GM12878 (cell line): ENCODE results near the gene YES1. TPM values are rescaled to one million over a fixed set of nuclear protein-coding genes. Genes with fewer than 3 reads are reported as not detected.

Experiments used
- ATAC-seq: fragments of 200-7000 bp; cut with Tn5 transposase; 3 replicates; pipeline ENCODE4 v1.9.1; 2020; ENCODE audit warnings: mild to moderate bottlenecking, moderate library complexity
- BruUV-seq: library from RNA; stranded (reverse); fragments of 400-500 nt; replicated peaks from 2 replicates; lab custom pipeline; 2021; lab: Mats Ljungman, UMichigan
- CTCF ChIA-PET: fragments of 300-600 bp; sonication (Branson Sonifier 250); formaldehyde crosslinking; extraction: SDS; loops from one replicate; lab custom pipeline; 2021; ENCODE audit warnings: inconsistent platforms; lab: Yijun Ruan, JAX
- POLR2A ChIA-PET: fragments of 350-600 bp; formaldehyde crosslinking; extraction: SDS; loops from one replicate; lab custom pipeline; 2021; ENCODE audit warnings: inconsistent platforms; lab: Charles Lee
- RAD21 ChIA-PET: fragments of 300-600 bp; sonication (Branson Sonifier 250); formaldehyde crosslinking; loops from one replicate; lab custom pipeline; 2023; ENCODE audit warnings: antibody characterized with exemption; ENCODE audit not compliant: unreplicated experiment; lab: Charles Lee
- SMC1A ChIA-PET: fragments of 300-600 bp; sonication (Branson Sonifier 250); formaldehyde crosslinking; loops from one replicate; lab custom pipeline; 2023; ENCODE audit not compliant: unreplicated experiment, uncharacterized antibody; lab: Charles Lee
- DNase-seq: peaks from one replicate; pipeline ENCODE4 v3.0.0-alpha.2; 2011; ENCODE audit warnings: low read depth, low spot score
- FAIRE-seq: peaks from 3 replicates; lab custom pipeline; 2011; peaks lifted over from hg19 to GRCh38; lab: Jason Lieb, UNC
- H2AFZ ChIP-seq: 2 replicates; pipeline ENCODE4 v1.6.0; 2011; ENCODE audit warnings: low read depth, low read length, control low read depth; ENCODE audit not compliant: control insufficient read depth
- H3K27ac ChIP-seq: 2 replicates; pipeline ENCODE4 v1.5.1; 2011; ENCODE audit warnings: control low read depth; ENCODE audit not compliant: control insufficient read depth, insufficient read depth
- H3K27me3 ChIP-seq, 2 experiments: replicated peaks in 1 of 2; 2 replicates each; pipeline versions ENCODE4 v1.6.0 to v1.6.1; 2011; ENCODE audit warnings: low read length in 1 of 2; ENCODE audit not compliant: control insufficient read depth in 2 of 2, insufficient read depth in 2 of 2
- H3K36me3 ChIP-seq, 2 experiments: 2 replicates each; pipeline ENCODE4 v1.5.1; 2011; ENCODE audit warnings: low read length in 1 of 2; ENCODE audit not compliant: control insufficient read depth in 2 of 2, insufficient read depth in 2 of 2
- H3K4me1 ChIP-seq: 2 replicates; pipeline ENCODE4 v1.6.1; 2011; ENCODE audit warnings: mild to moderate bottlenecking, low read length, moderate library complexity, mixed read lengths; ENCODE audit not compliant: control insufficient read depth, insufficient read depth
- H3K4me2 ChIP-seq: 2 replicates; pipeline ENCODE4 v1.6.0; 2011; ENCODE audit warnings: control low read depth; ENCODE audit not compliant: control insufficient read depth, insufficient read depth
- H3K4me3 ChIP-seq: fragments of 200-600 bp; sonication (generic); 2 replicates; pipeline ENCODE4 v1.5.1; 2016
- H3K79me2 ChIP-seq: 2 replicates; pipeline ENCODE4 v1.6.0; 2011; ENCODE audit warnings: low read length; ENCODE audit not compliant: control insufficient read depth, insufficient read depth
- H3K9ac ChIP-seq: 2 replicates; pipeline ENCODE4 v1.8.0; 2011; ENCODE audit warnings: low read length, control low read depth, mixed read lengths; ENCODE audit not compliant: control insufficient read depth, insufficient read depth
- H3K9me3 ChIP-seq: replicated peaks from 3 replicates; pipeline ENCODE4 v1.5.1; 2011; ENCODE audit warnings: mild to moderate bottlenecking, low read length; ENCODE audit not compliant: control insufficient read depth, insufficient read depth
- H4K20me1 ChIP-seq: 2 replicates; pipeline ENCODE4 v1.6.0; 2011; ENCODE audit not compliant: control insufficient read depth, insufficient read depth
- ELK1 ChIP-seq: IDR thresholded peaks from 2 replicates; pipeline ENCODE4 v1.6.1; 2012; ENCODE audit warnings: low read depth, low read length, improper control_type of control experiment
- PBX3 ChIP-seq: IDR thresholded peaks from 2 replicates; pipeline ENCODE4 v1.6.1; 2011; ENCODE audit warnings: mild to moderate bottlenecking, low read depth, low read length, moderate library complexity; ENCODE audit not compliant: insufficient replicate concordance
- PKNOX1 ChIP-seq: fragments of 450-650 bp; IDR thresholded peaks from 2 replicates; pipeline ENCODE4 v1.6.1; 2016; ENCODE audit warnings: mild to moderate bottlenecking
- POLR2A ChIP-seq: IDR thresholded peaks from 2 replicates; pipeline ENCODE4 v1.6.1; 2011; ENCODE audit warnings: low read depth, mild to moderate bottlenecking, low read length
- POLR2AphosphoS5 ChIP-seq: IDR thresholded peaks from 2 replicates; pipeline ENCODE4 v1.6.1; 2011; ENCODE audit warnings: mild to moderate bottlenecking, low read length, inconsistent platforms
- SIX5 ChIP-seq: IDR thresholded peaks from 2 replicates; pipeline ENCODE4 v1.6.1; 2011; ENCODE audit warnings: mild to moderate bottlenecking, low read depth, low read length, moderate library complexity; ENCODE audit not compliant: severe bottlenecking
- SREBF1 ChIP-seq: IDR thresholded peaks from 2 replicates; pipeline ENCODE4 v1.6.1; 2012; ENCODE audit warnings: mild to moderate bottlenecking, low read length
- WGBS: methylation state at CpG from one replicate; pipeline ENCODE4 v1.1.6; 2016; ENCODE audit warnings: low lambda C conversion rate; ENCODE audit not compliant: insufficient replicate concordance, insufficient coverage; ENCODE audit errors: missing lambda C conversion rate; 5-methylcytosine and 5-hydroxymethylcytosine counted together
- in situ Hi-C: fragments of 300-500 bp; cut with MboI; formaldehyde crosslinking; loops from 9 replicates; pipeline ENCODE4 v1.14.3; 2018; ENCODE audit warnings: mixed read lengths
- intact Hi-C: fragments of 100-400 bp; cut with micrococcal nuclease; formaldehyde crosslinking; loops from one replicate; pipeline ENCODE4 v1.14.2; 2022; ENCODE audit not compliant: unreplicated experiment
- polyA plus RNA-seq, 11 experiments: library from polyadenylated mRNA; depleted of rRNA in 4 of 11; unstranded in 6 of 11; stranded (reverse) in 5 of 11; fragments of >200 nt; fragmentation: Nextera tagmentation in 4 of 11; fragmentation: Illumina TruSeq in 1 of 11; extraction: Ambion mirVana in 4 of 11; extraction: Trizol in 1 of 11; gene quantifications; 1 replicate in 1 of 11; 2 replicates in 10 of 11; pipeline versions ENCODE4 v1.2.1 to v1.2.3, GENCODE V29; 2011 to 2016; ENCODE audit warnings: inconsistent platforms in 2 of 11, missing spikeins in 2 of 11, low read depth in 1 of 11
- total RNA-seq, 4 experiments: library from RNA; depleted of rRNA in 3 of 4; stranded (reverse); fragments of >200 nt in 3 of 4; fragmentation: Illumina TruSeq in 1 of 4; extraction: Trizol in 1 of 4; gene quantifications; 2 replicates each; pipeline versions ENCODE4 v1.2.1 to v1.2.3, GENCODE V29; 2013 to 2021

Gene YES1
- total and polyA plus RNA-seq, 10 of the 15 experiments (the other 5 are each of a cell fraction or from before 2014, with no cell fraction given): 2.3 to 7.9 (median 5.8) TPM

- peaks cover 0 to 6% of the 10 kb centered on the region in 2 experiments; a peak in 1 of 4 replicates for H3K36me3 ChIP-seq
- ATAC-seq: peak; percentile 53
- H2AFZ ChIP-seq: no peak overlapping the region
- in situ Hi-C loops (no loop called here), intact Hi-C loops (no loop called here)
- H3K4me2 ChIP-seq: no peak overlapping the region
- POLR2A ChIA-PET: interaction anchor here (0.5 kb wide), 1 partner anchor 991 kb away, joined by 3 read pairs; no protein-coding TSS in a partner anchor
- no peak for DNase-seq
- TF ChIP-seq POLR2AphosphoS5 (no peak), ELK1 (no peak), POLR2A (peak; percentile 34), SREBF1 (no peak)
- H3K27me3 ChIP-seq: no peaks in the 10 kb centered on the region
- no peak for FAIRE-seq
- no peak overlapping the region for H3K9ac ChIP-seq
- CTCF ChIA-PET: interaction anchor here (3.3 kb wide), 1 partner anchor 62 kb away, joined by 13 read pairs; no protein-coding TSS in a partner anchor
- no peaks in the 10 kb centered on the region for H3K4me1 ChIP-seq
- no peak overlapping the region for H3K27ac ChIP-seq
- H3K4me3 ChIP-seq: no peak overlapping the region
- 97% methylated on average over 11 of the region's 11 CpGs for WGBS
- no peaks in the 10 kb centered on the region; the same call in 1 of the 2 replicates for H4K20me1 ChIP-seq
- no TSS peak for BruUV-seq
- no peaks in the 10 kb centered on the region for H3K79me2 ChIP-seq
- RAD21 ChIA-PET: no interaction called here
- SMC1A ChIA-PET: interaction anchor here (0.6 to 1.4 kb wide), 3 partner anchors 28 to 152 kb away, joined by 3 read pairs; no protein-coding TSS in a partner anchor
- H3K9me3 ChIP-seq: no peaks in the 10 kb centered on the region
Observed at GRCh38 chr18:686339-687111, 125.5 kb downstream of the YES1 start.

GRCh38 chr18:685438-685837 is 126.6 kb downstream of the YES1 start:
- intact Hi-C loops (no loop called here), in situ Hi-C loops (no loop called here)
- ATAC-seq: no peak
- Histone ChIP-seq H3K4me3 (no peak overlapping the region), H3K27ac (no peak overlapping the region), H3K9me3 (no peaks in the 10 kb centered on the region), H3K79me2 (no peaks in the 10 kb centered on the region), H2AFZ (no peak overlapping the region), H3K4me2 (no peak overlapping the region), H3K36me3 (peaks cover 0 to 3% of the 10 kb centered on the region in 2 experiments; a peak in 1 of 4 replicates), H3K4me1 (no peaks in the 10 kb centered on the region), H4K20me1 (no peaks in the 10 kb centered on the region; the same call in 1 of the 2 replicates), H3K9ac (no peak overlapping the region), H3K27me3 (no peaks in the 10 kb centered on the region)
- no TSS peak for BruUV-seq
- TF ChIP-seq SIX5 (no peak), PKNOX1 (peak; percentile 62), PBX3 (peak; percentile 25)
- DNase-seq: no peak
- 72% methylated on average over 3 of the region's 3 CpGs for WGBS
- ChIA-PET POLR2A (no interaction called here), CTCF (interaction anchor here (1.0 to 3.3 kb wide), 2 partner anchors 61 to 145 kb away, joined by 3 to 13 read pairs; no protein-coding TSS in a partner anchor), SMC1A (interaction anchor here (1.5 kb wide), 1 partner anchor 54 kb away, joined by 5 read pairs; no protein-coding TSS in a partner anchor), RAD21 (no interaction called here)
- FAIRE-seq: no peak
